GM21576 (cell line): ENCODE data around the gene TRAPPC1.
"Not testable (repeated sequence)": the region's sequence is repeated elsewhere in the genome, so short reads cannot be mapped to it uniquely, and the experiment has no call there.

ENCODE experiments used
- ATAC-seq: cut with Tn5 transposase; IDR thresholded peaks from one replicate; pipeline ENCODE4 v1.9.1; 2021; ENCODE audit warnings: mild to moderate bottlenecking, moderate library complexity; ENCODE audit not compliant: unreplicated experiment

TRAPPC1 gene

GRCh38 chr17:7931709-7932482 is at the start of gene TRAPPC1, which contains the start of gene CNTROB:
Gene TRAPPC1 (minus strand): TSS chr17:7931946. CDS start chr17:7931829, 117 bp downstream.
Gene CNTROB (plus strand): TSS chr17:7932206. CDS start chr17:7933080, 874 bp downstream.
- peak; percentile 90 for ATAC-seq

DNA sequence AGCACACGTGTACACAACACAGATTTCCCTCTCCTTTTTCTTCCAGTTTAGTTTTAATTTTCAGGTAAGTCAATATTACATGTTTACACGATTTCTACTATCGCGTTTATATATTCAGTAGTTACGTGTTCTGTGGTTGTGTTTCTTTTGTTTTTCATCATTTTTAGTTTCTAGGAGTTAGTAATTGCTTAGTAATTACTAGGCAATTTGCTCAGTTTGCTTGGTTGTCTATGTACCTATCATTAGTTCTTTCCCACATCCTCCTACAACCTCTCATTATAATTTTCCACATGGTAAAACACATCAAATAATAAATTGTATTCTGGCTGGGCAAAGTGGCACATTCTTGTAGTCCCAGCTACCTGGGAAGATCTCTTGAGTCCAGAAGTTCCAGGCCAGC is 46.1 kb upstream of the TRAPPC1 start:
- ATAC-seq: no peak

- no peak for ATAC-seq
Observed at GRCh38 chr17:7977039-7977438, 45.3 kb upstream of the TRAPPC1 start.

- ATAC-seq: no peak
Observed at GRCh38 chr17:7974638-7975131, 42.9 kb upstream of the TRAPPC1 start.

DNA sequence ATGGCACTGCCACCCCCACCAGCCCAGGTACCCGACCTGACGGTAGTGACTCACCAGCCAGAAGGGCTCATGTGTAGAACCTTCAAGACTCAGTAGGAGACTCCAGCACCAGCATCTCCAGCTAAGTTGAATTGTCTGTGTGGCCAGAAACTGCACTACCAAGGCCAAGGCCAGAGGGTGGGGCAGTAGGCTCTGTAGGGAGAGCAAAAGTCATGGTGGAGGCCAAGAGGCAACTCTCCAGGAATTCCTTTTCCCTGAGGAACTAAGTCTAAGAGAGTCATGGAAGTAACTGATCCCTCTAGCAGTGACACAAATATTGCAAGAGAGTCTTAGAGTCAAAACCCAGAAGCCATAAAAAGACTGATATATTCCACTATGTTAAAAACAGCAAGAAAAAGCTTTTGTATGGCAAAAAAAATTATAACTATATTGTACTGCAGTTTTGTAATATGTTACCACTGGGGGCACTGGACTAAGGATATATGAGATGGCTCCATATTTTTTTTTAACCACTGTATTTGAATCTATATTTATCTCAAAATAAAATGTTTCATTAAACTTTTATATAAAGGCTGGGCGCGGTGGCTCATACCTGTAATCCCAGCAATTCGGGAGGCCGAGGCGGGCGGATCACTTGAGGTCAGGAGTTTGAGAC is 40.5 kb upstream of the TRAPPC1 start:
- ATAC-seq: no peak

GRCh38 chr17:7971651-7972050 is 39.9 kb upstream of the TRAPPC1 start:
- no peak for ATAC-seq

GRCh38 chr17:7969433-7969832 is 37.7 kb upstream of the TRAPPC1 start:
- ATAC-seq: no peak

GRCh38 chr17:7967751-7968150 is 36.0 kb upstream of the TRAPPC1 start:
- ATAC-seq: no peak

DNA sequence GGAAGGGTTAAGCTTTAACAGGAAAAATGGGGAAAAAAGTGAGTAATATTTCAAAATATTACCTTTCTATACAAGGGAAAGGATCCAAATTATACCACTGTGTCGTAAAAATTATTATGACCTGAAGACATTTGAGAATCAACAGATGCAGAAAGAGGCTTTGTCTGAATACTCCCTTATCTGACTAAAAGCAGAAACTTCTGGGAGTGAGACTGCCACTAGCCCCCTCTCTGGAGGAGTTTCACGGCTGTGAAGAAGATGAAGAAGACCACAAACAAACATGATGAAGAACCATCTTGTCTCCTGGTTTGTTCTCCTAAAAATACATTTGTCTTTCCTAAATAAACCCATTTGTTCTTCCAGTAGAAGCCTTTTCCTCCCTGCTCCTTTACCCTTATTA is 29.7 kb upstream of the TRAPPC1 start:
- ATAC-seq: no peak

DNA sequence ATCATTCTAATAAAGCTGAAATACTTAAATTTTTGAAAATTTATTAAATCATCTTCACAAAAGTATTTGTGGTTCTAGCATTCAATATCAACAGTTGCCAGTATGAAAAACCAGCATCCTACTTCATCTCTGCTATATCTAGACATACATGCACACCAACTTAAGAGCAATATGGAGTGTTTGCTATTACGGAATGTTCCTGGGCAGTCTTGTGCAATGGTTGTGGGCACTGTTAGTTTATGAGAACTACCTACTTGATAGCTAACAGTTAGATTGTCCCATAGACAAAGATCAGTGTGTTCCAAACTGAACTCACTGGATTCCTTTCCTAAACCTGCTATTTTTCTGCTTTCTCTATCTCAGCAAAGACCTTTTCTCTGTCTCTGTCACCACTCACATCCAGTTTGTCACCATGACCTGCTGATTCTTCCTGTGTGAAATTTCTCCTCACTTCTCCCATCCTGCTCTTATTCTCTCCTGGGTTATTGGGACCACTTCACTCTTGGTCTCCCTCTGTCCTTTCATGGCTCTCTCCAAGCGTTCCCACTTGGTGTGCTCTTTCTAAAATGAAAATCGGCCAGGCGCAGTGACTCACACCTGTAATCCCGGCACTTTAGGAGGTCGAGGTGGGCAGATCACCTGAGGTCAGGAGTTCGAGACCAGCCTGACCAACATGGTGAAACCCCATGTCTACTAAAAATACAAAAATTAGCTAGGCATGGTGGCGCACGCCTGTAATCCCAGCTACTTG is 27.9 kb upstream of the TRAPPC1 start:
- no peak for ATAC-seq

DNA sequence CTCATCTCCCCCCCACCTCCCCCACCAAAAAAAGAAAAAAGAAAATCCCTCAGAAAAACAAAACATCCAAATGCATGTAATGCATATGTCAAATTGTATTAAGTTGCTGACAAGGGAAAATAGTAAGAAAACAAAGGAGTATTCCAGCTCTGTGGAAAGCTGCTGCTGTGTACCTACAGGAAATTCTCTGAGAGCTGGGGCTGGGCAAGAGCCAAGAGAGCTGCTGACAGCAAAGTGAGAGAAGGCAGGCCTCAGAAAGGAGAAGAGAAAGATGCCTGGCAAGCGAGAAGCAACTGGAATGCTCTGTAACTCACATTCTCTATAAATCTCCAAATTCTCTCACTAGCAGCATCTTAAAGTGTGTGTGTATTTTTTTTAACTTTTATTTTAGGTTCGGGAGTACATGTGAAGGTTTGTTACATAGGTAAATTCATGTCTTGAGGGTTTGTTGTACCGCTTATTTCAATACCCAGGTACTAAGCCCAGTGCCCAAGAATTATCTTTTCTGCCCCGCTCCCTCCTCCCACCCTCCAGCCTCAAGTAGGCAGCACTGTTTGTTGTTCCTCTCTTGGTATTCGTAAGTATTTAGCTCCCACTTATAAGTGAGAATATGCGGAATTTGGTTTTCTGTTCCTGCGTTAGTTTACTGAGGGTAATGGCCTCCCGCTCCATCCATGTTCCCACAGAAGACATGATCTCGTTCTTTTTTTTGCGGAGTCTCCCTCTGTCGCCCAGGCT is 24.7 kb upstream of the TRAPPC1 start:
- no peak for ATAC-seq

GRCh38 chr17:7955414-7956227 is 23.9 kb upstream of the TRAPPC1 start:
- no peak for ATAC-seq

GRCh38 chr17:7953266-7953665 is 21.5 kb upstream of the TRAPPC1 start:
- not testable (repeated sequence) for ATAC-seq

DNA sequence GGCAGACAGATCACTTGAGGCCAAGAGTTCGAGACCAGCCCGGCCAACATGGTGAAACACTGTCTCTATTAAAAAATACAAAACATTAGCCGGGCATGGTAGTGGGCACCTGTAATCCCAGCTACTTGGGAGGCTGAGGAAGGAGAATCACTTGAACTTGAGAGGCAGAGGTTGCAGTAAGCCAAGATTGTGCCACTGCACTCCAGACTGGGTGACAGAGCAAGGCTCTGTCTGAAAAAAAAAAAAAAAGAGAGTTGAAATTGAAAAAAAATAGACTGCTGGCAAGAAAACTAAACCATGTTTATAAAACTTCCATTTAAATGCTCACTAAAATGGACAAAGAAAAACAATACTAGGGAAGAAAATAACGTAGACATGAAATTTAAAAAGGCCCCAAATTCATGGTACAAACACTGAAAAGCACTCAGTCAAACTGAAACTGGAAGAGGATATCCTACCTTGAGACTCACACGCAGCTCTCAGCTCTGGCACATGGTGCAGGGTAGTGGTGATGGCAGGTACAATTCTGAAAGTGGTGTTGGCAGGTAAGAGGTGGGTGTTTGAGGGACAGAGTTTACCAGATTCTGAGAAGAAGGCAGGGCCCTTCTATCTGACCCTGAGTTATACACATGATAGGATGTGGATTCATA is 19.5 kb upstream of the TRAPPC1 start:
- no peak for ATAC-seq

DNA sequence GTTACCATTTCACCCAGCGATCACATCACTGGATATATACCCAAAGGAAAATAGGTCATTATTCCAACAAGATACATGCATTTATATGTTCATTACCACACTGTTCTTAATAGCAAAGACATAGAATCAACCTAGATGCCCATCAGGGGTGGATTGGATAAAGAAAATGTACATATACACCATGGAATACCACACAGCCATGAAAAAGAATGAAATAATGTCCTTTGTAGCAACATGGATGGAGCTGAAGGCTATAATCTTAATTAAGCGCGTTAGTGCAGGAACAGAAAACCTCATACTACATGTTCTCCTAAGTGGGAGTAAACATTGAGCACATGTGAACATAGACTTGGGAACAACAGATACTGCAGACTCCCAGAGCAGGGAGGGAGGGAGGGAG is 18.8 kb upstream of the TRAPPC1 start:
- ATAC-seq: no peak

DNA sequence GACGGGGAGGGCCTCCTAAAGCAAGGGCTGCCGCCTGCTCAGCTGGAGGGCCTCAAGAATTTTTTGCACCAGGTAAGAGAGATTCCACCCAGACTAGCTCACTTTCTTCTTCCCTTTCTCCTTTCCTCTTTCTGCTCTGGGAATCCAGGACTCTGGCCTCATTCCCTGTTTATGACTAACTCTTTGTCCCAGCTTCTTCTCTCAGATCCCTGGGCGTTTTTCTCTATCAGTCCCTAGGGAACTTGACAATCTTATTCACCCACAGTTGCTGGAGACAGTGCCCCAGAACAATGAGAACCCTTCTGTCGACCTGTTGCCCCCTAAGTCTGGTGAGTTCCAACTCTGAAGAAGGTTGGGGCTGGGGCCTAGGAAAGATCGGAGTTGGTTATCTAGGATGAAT is 15.9 kb upstream of the TRAPPC1 start:
- ATAC-seq: no peak

DNA sequence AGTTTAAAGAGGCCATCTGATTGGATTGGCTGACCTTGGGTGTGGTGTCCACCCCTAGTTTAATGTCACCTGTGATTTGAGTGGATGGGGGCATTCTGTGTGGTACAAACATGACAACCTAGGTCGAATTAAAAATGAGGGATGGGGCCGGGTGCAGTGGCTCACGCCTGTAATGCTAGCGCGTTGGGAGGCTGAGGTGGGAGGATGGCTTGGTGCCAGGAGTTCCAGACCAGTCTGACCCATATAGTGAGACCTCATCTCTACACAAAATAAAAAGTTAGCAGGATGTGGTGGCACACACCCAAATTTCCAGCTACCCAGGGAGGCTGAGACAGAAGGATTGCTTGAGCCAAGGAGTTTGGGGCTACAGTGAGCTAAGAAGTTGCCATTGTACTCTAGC is 14.7 kb upstream of the TRAPPC1 start:
- ATAC-seq: no peak

- no peak for ATAC-seq
Observed at GRCh38 chr17:7945651-7946050, 13.9 kb upstream of the TRAPPC1 start.

- ATAC-seq: no peak
Observed at GRCh38 chr17:7944326-7944725, 12.6 kb upstream of the TRAPPC1 start.
